ENCODE results near the gene ENTR1. TPM values are rescaled to one million over a fixed set of nuclear protein-coding genes. Genes with fewer than 3 reads are reported as not detected.
"Not testable (repeated sequence)": the region's sequence is repeated elsewhere in the genome, so short reads cannot be mapped to it uniquely, and the experiment has no call there.

The ENTR1 gene
- total RNA-seq, 2 donors from 2014 or later: 24.1 to 86.6 TPM

DNA sequence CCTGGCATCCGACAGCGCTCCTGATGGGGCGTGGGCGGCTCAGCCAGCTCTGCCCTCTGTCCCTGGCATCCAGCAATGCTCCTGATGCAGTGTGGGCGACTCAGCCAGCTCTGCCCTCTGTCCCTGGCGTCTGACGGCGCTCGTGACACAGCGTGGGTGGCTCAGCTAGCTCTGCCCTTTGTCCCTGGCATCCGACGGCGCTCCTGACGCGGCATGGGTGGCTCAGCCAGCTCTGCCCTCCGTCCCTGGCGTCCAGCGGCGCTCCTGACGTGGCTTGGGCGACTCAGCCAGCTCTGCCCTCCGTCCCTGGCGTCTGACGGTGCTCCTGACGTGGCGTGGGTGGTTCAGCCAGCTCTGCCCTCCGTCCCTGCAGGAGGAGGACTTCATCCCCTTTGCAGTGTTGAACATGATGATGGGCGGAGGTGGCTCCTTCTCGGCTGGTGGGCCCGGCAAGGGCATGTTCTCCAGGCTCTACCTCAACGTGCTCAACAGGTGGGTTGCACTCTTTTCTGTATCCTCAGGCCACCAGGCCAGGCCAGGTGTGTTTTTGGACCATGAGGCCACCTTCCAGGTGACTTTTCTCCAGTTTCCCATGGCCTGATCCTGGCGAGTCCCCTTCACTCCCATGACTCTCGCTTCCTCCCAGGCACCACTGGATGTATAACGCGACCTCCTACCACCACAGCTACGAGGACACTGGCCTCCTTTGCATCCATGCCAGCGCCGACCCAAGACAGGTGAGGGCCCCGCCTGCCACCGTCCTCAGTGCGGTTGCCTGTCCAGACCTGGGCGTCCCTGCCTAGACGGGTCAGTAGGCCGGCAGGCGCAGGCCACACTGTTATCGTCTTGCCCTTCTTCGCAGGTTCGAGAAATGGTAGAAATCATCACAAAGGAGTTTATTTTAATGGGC lies 8.0 kb upstream of the ENTR1 start:
- peaks cover 11% of the 10 kb centered on the region for H3K36me3 Mint-ChIP-seq
- H3K27me3 Mint-ChIP-seq: no peaks in the 10 kb centered on the region
- no peaks in the 10 kb centered on the region for H3K4me1 Mint-ChIP-seq (ENCODE audit: low read depth in 2 of 2)
- H3K4me3 Mint-ChIP-seq: no peak overlapping the region
- ATAC-seq: no peak
- DNase-seq (ENCODE audit: low spot score): no peak
- H3K9me3 Mint-ChIP-seq: no peaks in the 10 kb centered on the region
- H3K27ac Mint-ChIP-seq: no peak overlapping the region

DNA sequence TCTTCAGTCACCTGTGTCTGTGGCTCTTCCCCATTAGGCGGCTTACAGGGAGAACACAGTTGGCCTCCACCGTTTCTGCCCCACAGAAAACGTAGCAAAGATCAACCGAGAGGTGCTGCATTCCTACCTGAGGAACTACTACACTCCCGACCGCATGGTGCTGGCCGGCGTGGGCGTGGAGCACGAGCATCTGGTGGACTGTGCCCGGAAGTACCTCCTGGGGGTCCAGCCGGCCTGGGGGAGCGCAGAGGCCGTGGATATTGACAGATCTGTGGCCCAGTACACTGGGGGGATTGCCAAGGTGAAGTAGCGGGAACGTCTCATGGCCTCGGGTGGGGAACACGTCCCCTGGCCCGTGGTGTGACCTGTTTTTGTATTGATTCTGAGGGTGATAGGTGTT lies 6.5 kb upstream of the ENTR1 start:
- H3K27ac Mint-ChIP-seq: no peak overlapping the region
- no peaks in the 10 kb centered on the region for H3K9me3 Mint-ChIP-seq
- ATAC-seq (no peak), DNase-seq (ENCODE audit: low spot score) (no peak)
- no peaks in the 10 kb centered on the region for H3K27me3 Mint-ChIP-seq
- peaks cover 11% of the 10 kb centered on the region for H3K36me3 Mint-ChIP-seq
- H3K4me1 Mint-ChIP-seq (ENCODE audit: low read depth in 2 of 2): peaks cover 3 to 7% of the 10 kb centered on the region in 2 donors
- H3K4me3 Mint-ChIP-seq: no peak overlapping the region

DNA sequence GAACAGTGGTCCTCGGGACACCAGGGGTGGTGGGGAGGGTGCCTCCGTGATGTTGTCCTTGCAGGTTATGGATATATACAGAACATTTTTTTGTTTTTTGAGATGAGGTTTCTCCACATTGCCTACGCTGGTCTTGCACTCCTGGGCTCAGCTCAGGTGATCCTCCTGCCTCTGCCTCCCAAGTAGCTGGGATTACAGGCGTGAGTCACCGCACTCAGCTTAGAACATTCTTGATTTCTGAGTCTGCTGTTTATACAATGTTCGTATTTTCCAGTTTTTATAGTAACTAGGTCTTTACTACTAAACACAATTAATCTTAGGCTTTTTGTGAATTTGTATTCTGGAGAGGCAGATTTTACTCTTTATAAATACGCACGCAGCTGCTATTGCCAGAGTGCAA lies 6.0 kb upstream of the ENTR1 start:
- Mint-ChIP-seq H3K27ac (no peak overlapping the region), H3K4me1 (ENCODE audit: low read depth in 2 of 2) (peaks cover 8 to 10% of the 10 kb centered on the region in 2 donors), H3K27me3 (no peaks in the 10 kb centered on the region), H3K36me3 (peaks cover 11% of the 10 kb centered on the region), H3K9me3 (no peaks in the 10 kb centered on the region), H3K4me3 (no peak overlapping the region)
- ATAC-seq (no peak), DNase-seq (ENCODE audit: low spot score) (no peak)

DNA sequence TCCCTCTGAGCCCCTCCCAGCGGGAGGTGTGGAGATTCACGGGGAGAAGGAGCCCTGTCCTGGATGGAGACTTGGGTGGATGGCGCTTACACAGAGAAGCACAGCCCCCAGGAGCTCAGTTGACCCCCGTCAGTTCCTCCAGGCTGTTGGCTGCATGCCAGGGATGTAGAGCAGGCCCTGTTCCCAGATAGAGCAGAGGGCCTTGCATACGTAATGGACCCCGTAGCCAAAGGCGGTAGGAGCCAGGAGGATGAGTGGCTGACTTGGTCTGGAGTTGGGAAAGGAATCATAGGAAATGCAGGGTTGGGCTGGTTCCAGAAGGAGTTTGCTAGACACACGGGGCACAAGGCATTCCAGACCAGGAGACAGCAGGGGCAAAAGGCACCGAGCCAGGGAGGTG lies 2.5 kb upstream of the ENTR1 start:
- Mint-ChIP-seq H3K27me3 (no peaks in the 10 kb centered on the region), H3K36me3 (peaks cover 21% of the 10 kb centered on the region), H3K27ac (no peak overlapping the region), H3K4me3 (no peak overlapping the region), H3K4me1 (ENCODE audit: low read depth in 2 of 2) (peaks cover 26 to 30% of the 10 kb centered on the region in 2 donors), H3K9me3 (no peaks in the 10 kb centered on the region)
- ATAC-seq (no peak), DNase-seq (ENCODE audit: low spot score) (no peak)

DNA sequence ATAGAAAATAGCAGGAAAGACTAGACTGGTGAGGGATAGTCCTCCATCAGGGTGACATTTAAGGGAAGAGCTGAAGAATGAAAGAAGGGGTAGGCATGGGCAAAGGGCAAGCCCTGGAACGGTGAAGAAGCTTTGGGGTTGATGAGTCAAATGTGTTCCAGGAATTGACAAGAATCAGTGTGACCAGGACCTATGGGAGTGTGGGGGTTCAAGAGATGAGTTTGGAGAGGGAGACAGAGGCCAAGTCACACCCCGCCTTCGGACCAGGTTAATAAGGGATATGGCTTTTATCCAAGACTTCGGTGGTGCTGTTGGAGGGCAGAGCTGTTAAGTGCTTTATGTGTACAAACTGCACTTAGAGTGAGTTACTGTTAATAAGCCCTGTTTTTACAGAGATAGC lies 964 bp upstream of the ENTR1 start:
- peaks cover 16% of the 10 kb centered on the region for H3K36me3 Mint-ChIP-seq
- DNase-seq (ENCODE audit: low spot score) (no peak), ATAC-seq (no peak)
- H3K27me3 Mint-ChIP-seq: no peaks in the 10 kb centered on the region
- H3K4me3 Mint-ChIP-seq: peak overlapping the region; percentile 90
- H3K4me1 Mint-ChIP-seq (ENCODE audit: low read depth in 2 of 2): peaks cover 29 to 30% of the 10 kb centered on the region in 2 donors
- no peaks in the 10 kb centered on the region for H3K9me3 Mint-ChIP-seq
- H3K27ac Mint-ChIP-seq: peak overlapping the region; percentile 86 to 91

DNA sequence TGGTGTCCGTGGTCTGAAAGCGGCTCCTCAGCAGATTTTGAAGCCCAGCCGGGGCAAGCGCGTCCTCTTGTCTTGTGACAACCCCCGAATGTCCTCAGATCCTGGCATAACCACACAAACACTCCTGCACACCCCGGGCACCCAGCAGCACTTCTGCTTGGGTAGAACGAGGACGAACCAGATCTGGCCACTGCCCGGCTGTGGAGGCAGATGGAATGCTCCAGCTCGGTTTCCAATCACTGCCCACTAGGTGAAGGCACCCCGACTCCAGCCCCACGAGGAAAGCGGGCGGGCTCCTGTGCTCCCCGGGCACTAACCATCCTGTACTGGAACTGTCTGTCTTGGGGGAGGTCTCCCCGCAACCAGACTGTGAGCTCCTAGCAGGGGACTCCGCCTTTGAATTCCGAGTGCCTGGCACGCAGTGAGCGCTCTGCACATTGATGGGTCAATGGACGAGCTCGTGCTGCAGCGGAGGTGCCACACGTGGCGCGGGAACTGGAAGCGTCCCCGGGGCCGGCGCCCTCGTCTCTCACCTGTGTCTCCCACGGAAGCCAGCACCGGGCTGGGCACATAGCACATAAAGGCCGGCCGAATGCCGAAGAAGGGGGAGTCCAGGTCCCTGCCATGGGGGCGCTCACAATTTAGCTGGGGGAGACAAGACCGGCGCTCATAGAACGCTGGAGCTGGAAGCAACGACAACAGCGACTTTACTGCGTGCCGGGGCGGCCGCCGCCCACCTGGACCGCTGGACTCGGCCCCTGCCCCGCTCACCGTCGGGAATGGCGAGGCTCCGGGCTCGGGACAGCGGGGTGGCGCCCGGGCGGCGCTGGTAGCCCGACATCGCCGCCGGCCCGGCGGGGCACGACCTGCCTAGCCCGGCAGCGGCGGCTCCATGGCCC lies 608 bp downstream of the ENTR1 start:
- H3K4me1 Mint-ChIP-seq (ENCODE audit: low read depth in 2 of 2): peaks cover 35 to 36% of the 10 kb centered on the region in 2 donors
- H3K27me3 Mint-ChIP-seq: no peaks in the 10 kb centered on the region
- H3K27ac Mint-ChIP-seq: peak overlapping the region; percentile 86 to 91
- no peak for DNase-seq (ENCODE audit: low spot score)
- peak; percentile 24 to 38 for ATAC-seq
- no peaks in the 10 kb centered on the region for H3K9me3 Mint-ChIP-seq
- peaks cover 16% of the 10 kb centered on the region for H3K36me3 Mint-ChIP-seq
- H3K4me3 Mint-ChIP-seq: peak overlapping the region; percentile 90

DNA sequence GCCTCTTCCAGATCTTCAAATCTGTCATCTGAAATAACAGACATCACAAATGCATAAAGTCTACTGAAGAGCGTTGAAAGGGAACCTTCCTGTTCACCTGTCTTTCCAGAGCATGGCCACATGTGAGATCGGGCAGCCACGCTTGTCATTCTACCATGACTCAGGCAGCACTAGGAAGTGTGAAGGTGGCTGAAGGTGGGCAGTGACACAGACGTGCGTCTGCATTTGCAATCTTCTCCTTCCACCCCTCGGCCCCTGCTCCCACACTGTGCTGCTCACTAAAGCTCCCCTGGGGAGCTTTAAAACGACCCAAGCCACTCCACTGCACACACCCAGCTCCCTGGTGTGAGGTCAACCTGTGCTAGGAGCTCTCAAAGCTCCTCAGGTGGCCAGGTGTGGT lies 2.5 kb downstream of the ENTR1 start:
- Mint-ChIP-seq H3K27me3 (no peaks in the 10 kb centered on the region), H3K27ac (no peak overlapping the region), H3K36me3 (peaks cover 10% of the 10 kb centered on the region), H3K4me1 (ENCODE audit: low read depth in 2 of 2) (peaks cover 47 to 48% of the 10 kb centered on the region in 2 donors), H3K9me3 (no peaks in the 10 kb centered on the region), H3K4me3 (no peak overlapping the region)
- ATAC-seq: no peak
- DNase-seq (ENCODE audit: low spot score): no peak

DNA sequence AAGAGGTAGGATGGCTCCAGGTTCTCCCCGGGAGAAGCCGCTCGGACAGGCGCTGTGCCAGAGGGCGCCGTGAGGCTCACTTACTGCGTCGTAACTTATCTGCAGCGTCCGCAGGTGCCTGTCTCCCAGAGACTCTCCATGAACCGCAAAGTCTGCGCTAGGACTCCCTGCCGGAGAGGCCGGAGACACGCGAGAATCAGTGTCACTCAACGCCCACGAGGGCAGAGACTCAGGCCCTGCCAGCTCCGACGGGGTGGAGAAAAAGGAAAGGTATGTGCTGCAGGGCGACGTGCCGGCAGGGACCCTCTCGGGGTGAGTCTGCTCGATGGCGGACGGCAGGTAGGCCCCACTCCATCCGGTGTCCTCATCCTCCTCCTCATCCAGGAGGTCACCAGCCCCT lies 3.4 kb downstream of the ENTR1 start:
- DNase-seq (ENCODE audit: low spot score); ATAC-seq; H3K4me3 Mint-ChIP-seq; H3K27ac Mint-ChIP-seq; H3K27me3 Mint-ChIP-seq; H3K9me3 Mint-ChIP-seq: not testable (repeated sequence)
- Mint-ChIP-seq H3K4me1 (ENCODE audit: low read depth in 2 of 2) (peaks cover 46 to 48% of the 10 kb centered on the region in 2 donors), H3K36me3 (peaks cover 10% of the 10 kb centered on the region)

DNA sequence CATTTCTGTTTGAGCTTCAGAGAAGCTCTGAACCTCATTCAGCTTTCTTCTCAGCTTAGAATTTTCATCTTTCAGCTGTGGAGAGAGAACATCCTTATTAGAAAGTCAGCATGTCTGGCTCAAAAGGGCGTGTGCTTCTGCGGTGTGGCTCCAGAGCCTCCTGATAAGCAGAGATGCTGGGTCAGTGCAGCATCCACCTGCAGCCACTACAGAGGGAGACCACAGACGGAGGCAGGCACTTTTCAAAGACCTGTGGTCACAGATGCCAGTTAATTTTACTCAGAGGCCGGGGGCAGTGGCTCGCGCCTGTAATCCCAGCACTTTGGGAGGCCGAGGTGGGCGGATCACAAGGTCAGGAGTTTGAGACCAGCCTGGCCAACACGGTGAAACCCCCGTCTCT lies 4.5 kb downstream of the ENTR1 start:
- peaks cover 43 to 44% of the 10 kb centered on the region in 2 donors for H3K4me1 Mint-ChIP-seq (ENCODE audit: low read depth in 2 of 2)
- not testable (repeated sequence) for ATAC-seq; H3K27me3 Mint-ChIP-seq; H3K36me3 Mint-ChIP-seq; H3K4me3 Mint-ChIP-seq; H3K27ac Mint-ChIP-seq; H3K9me3 Mint-ChIP-seq; DNase-seq (ENCODE audit: low spot score)

DNA sequence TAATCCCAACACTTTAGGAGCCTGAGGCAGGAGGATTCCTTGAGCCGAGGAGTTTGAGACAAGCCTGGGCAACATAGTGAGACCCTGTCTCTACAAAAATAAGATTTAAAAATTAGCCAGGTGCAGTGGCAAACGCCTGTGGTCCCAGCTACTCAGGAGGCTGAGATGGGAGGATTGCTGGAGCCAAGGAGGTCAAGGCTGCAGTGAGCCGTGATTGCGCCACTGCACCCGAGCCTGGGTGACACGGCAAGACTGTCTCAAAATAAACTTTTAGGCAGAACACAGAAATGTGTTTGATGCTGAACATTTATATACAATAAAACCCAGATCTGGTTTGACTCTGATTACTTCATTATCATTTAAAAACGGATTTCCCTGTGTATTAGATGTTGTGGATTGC lies 4.9 kb downstream of the ENTR1 start:
- ATAC-seq (no peak), DNase-seq (ENCODE audit: low spot score) (no peak)
- H3K27me3 Mint-ChIP-seq: no peaks in the 10 kb centered on the region
- H3K9me3 Mint-ChIP-seq: no peaks in the 10 kb centered on the region
- H3K4me3 Mint-ChIP-seq: peak overlapping the region; percentile 77
- H3K27ac Mint-ChIP-seq: peak overlapping the region; percentile 82 to 93
- peaks cover 5% of the 10 kb centered on the region for H3K36me3 Mint-ChIP-seq
- H3K4me1 Mint-ChIP-seq (ENCODE audit: low read depth in 2 of 2): peaks cover 43 to 48% of the 10 kb centered on the region in 2 donors

DNA sequence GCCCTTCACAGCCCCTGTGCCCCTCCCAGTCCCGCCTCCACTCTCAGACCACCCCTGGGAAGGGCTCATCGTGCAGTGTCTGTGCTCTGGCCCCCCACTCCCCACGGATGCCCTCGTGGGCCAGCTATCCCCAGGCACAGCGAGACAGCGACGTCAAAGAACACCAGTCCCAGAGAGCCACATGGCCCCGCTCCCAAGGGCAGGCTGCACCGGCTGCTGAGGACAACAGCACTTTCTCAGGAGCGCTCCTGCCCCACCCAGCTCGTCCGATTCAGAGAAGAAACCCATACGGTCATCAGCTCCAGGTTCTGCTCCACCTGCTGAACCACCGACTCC lies 5.6 kb downstream of the ENTR1 start:
- ATAC-seq (no peak), DNase-seq (ENCODE audit: low spot score) (no peak)
- Mint-ChIP-seq H3K4me3 (peak overlapping the region; percentile 77), H3K36me3 (peaks cover 5% of the 10 kb centered on the region), H3K27me3 (no peaks in the 10 kb centered on the region), H3K4me1 (ENCODE audit: low read depth in 2 of 2) (peaks cover 40 to 46% of the 10 kb centered on the region in 2 donors), H3K9me3 (no peaks in the 10 kb centered on the region), H3K27ac (peak overlapping the region; percentile 82 to 93)

DNA sequence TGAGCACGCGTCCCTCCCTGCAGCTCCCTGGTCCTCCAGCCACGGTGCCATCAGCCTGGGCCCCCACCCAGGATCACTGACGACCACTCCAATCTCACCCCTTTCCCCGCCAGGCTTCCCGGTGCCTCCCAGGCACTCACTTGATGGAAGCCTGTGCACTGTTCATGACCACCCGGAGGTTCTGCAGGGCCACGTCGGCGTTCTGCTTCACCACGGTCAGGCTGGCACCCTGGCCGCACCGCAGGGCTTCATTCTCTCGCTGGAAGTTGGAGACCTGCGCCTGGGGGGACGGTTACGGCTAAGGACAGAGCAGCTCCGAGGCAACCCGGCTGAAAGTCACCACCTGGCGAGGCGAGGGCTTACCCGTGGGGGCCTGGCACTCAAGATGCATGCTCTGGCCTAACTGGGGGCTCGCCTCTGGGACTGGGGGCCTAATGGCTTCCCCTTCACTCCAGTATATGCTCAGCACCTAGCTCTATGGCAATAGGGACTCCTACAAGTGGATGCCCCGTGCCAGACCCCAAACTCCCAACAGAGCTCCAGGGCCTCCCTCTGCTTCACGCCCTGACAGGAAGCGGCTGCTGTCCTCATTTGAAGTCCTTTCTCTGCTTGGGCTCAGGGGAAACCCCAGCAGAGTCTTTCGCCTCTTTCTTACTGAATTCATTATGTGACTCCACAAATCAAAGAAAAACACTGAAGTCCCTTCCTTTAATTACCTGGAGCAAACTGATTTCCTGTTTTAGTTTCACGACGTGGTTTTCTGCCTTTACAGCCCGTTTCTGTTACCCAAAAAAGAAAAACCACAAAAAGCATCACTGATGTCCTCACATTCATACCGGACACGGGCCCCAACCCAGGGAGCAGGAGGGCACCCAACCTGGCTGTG lies 6.3 kb downstream of the ENTR1 start:
- Mint-ChIP-seq H3K4me1 (ENCODE audit: low read depth in 2 of 2) (peaks cover 36 to 44% of the 10 kb centered on the region in 2 donors), H3K9me3 (no peaks in the 10 kb centered on the region), H3K4me3 (peak overlapping the region; percentile 77), H3K36me3 (peaks cover 5% of the 10 kb centered on the region), H3K27ac (peak overlapping the region; percentile 82 to 93), H3K27me3 (no peaks in the 10 kb centered on the region)
- no peak for DNase-seq (ENCODE audit: low spot score)
- peak; percentile 53 to 61 for ATAC-seq

DNA sequence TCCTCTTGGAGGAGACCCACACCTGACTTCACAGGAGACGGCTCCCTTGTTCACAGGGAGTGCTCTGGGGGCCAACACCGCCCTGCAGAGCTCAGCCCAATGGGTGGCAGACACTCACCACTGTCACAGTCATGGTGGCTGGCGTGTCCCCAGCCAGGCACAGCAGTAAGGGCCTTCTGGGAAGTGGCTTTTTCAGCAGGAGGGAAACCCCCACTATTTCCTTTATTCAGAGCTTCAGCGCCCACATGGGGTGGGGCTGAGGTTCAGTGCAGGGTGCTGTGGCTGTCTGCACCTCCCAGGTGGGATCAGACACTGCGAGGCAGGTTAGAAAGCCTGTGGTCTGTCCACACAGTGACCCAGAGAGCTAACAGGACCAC lies 6.9 kb downstream of the ENTR1 start:
- no peaks in the 10 kb centered on the region for H3K36me3 Mint-ChIP-seq
- no peaks in the 10 kb centered on the region for H3K9me3 Mint-ChIP-seq
- H3K4me1 Mint-ChIP-seq (ENCODE audit: low read depth in 2 of 2): peaks cover 36 to 46% of the 10 kb centered on the region in 2 donors
- peak overlapping the region; percentile 77 for H3K4me3 Mint-ChIP-seq
- ATAC-seq (peak; percentile 77 to 78), DNase-seq (ENCODE audit: low spot score) (peak; percentile 81)
- H3K27me3 Mint-ChIP-seq: no peaks in the 10 kb centered on the region
- H3K27ac Mint-ChIP-seq: peak overlapping the region; percentile 82 to 93
